Glomerular visceral epithelial cell (primary cell): ENCODE data around the gene DST.
A peak's percentile ranks its signal among the peaks of the same experiment; 100 is the strongest.
"Not testable (repeated sequence)": the region's sequence is repeated elsewhere in the genome, so short reads cannot be mapped to it uniquely, and the experiment has no call there.

Experiments
- DNase-seq: peaks from one replicate; pipeline ENCODE4 v3.0.0-alpha.2; 2016; ENCODE audit errors: extremely low spot score

DST gene

GRCh38 chr6:56572788-56573471 lies 69.8 kb downstream of the DST start:
- DNase-seq, result no peak

DNA sequence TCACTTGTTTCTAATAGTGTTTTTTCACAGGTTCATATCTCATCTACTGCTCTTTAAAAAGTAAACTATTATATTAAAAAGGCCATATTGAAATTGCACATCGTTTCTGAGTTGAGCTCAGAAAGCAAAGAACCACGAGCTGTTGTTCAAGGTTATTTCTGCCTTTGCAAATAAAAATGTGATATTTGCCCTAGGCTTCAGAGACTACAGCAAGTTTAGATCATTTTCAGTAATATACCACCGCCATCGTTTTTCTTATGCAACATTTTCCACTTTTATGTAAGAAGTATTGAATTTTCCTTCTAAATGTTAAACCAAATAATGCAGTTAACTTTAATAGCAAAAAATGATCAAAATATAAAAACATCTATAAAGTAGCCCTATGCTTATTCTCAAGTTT lies 71.1 kb downstream of the DST start:
- no peak for DNase-seq

DNA sequence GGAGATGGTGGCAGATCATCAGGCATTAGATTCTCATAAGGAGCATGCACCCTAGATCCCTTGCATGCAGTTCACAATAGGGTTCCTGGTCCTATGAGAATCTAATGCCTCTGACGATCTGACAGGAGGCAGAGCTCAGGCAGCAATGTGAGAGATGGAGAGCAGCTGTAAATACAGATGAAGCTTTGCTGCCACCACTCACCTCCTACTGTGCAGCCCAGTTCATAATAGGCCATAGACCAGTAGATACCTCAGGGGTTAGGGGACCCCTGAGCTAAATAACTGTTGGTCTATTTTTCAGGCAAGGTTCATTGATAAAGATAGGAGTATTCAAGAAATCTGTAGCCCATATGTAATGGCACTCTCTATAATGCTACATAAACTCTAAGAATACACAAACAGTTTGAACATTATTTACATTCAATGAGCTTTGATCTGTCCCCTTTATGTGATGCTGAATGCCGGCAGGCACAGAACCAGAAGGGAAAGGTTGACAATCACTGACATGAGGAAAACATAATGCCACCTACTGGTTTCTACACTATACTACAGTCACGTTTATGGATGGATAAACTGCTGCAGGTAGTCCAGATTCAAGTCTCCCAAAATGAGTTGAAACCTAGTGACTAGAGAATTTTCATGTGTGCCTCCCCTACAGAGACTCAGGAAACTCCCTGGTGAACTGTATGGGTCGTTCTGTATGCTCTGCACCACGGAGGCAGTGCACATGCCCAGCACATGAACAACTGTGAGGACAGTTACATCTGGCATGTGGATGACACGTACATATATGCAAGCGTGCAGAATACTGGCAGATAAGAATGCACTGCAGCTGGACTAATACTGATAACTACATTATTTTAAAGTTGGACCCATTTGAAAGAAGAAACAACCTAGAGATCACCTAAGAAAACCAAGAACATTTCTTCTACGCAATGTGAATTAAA lies 72.0 kb downstream of the DST start:
- DNase-seq, result peak; percentile 24

GRCh38 chr6:56567501-56567900 lies 75.2 kb downstream of the DST start:
- DNase-seq, result no peak

- not testable (repeated sequence) for DNase-seq
Observed at GRCh38 chr6:56562730-56563129, 80.0 kb downstream of the DST start.

DNA sequence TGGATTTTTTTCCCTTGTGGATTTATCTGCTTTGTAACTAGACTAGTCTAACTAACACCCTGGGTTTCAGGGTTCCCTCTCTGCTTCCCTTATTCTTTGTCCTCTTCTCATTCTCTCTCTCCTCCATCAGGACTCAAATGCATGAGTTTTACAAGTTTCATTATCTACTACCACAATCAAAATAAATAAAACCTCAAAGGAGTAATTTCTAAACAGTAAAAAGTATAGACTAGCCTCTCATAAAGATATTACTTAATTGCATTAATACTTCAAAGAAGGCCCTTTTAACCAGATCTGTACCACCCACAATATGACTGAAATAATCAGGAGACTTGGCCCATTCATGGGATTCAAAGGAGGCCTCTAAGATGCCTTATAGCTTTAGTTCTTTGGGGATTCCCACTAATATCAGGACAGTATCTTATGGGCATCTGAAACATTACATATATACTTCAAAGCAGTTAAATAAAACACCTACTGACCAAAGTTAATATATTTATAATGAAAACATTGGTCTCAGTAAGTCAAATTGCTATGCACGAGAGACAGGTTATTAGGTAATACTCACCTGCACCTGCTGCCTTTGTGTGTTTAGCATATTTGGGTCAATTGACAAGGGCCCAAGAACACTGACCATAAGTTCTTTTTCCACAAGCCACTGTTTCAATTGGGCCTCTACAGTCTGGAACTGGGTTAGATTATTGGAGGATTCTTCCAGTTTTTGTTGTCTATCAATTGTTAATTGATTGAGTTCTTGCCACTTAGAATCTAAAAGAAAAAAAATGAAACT lies 85.7 kb downstream of the DST start:
- no peak for DNase-seq

DNA sequence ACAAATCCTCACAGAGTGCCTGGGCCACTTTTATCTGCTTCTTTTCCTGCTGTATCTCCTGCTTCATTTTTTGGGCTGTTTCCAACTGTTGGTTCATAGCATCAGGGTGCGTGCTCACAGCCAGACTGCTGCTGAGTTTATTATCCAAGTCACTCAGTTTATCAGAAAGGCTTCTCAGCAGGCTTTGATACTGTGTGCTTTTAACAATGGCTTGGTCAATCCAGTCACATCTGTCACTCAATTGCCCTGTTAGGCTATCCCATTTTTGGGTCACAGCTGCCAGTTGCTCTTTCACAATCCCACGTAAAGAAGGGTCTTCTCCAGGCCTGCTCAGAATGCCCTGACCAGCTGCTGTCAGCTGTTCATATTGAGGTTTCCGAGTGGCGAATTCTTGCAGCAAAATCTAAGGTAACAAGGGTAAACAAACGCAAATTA lies 87.2 kb downstream of the DST start:
- DNase-seq, result no peak

DNA sequence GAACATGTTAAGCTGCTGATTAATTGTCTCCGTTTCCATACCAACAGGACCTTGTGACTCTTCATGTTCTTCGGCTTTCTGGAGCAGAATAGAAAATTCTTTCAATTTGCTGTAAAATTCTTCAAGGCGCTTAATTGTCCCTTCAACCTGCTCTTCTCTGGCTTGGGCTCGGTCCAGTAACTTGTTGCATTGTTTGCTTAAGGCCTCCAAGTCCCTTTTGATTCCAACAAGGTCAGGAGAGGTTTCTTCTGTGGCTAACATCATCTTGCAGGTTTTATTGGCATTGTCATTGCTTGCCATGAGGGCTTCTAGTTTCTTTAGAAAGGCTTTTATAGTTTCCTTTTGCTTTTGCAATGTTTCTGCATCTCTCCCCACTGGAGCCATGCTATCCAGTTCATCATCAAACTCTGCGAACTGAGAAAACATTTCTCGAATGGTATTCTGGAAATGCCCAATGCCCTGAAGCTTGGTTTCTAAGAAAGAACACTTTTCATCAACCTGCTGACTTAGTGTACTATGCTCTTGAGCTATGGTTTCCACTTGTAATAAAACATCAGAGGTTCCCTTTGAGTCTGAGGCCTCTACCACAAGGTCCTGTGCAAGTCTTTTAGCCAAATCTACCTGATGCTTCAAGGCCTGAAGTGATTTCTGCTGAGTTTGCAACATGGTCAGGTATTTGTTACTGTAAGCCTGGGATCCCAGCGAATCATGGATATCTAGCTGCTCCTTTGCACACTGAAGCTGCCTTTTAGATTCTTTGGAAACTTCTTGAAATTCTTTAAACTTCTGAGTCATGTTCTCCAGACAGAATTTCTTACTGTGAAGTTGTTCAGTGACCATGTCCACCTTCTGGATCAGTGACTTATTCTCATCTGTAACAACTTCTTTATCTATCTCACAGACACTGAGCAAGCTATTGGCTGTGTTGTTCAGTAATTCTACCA lies 90.2 kb downstream of the DST start:
- DNase-seq, result peak; percentile 63

GRCh38 chr6:56551409-56552120 lies 91.1 kb downstream of the DST start:
- DNase-seq, result no peak

DNA sequence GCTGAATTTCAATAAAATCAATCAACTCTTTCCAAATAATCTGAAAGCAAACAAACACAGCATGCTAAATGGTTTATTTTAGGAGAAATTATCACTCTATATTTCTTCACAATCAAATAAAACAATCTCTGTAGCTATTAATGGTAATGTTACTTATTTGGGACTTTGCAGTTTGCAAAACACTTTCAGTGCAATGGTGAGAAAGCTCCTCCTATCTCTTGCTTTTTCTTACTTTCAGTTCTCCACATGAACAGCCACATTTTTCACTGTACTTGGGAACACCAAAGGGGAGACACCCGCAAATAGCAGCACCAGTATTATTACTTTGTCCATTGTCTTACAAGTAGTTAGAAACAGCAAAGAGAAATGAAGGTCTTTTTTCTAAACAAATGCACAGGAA lies 92.4 kb downstream of the DST start:
- DNase-seq, result no peak

- no peak for DNase-seq
Observed at GRCh38 chr6:56549014-56549413, 93.7 kb downstream of the DST start.

- DNase-seq, result no peak
Observed at GRCh38 chr6:56547687-56548086, 95.0 kb downstream of the DST start.

DNA sequence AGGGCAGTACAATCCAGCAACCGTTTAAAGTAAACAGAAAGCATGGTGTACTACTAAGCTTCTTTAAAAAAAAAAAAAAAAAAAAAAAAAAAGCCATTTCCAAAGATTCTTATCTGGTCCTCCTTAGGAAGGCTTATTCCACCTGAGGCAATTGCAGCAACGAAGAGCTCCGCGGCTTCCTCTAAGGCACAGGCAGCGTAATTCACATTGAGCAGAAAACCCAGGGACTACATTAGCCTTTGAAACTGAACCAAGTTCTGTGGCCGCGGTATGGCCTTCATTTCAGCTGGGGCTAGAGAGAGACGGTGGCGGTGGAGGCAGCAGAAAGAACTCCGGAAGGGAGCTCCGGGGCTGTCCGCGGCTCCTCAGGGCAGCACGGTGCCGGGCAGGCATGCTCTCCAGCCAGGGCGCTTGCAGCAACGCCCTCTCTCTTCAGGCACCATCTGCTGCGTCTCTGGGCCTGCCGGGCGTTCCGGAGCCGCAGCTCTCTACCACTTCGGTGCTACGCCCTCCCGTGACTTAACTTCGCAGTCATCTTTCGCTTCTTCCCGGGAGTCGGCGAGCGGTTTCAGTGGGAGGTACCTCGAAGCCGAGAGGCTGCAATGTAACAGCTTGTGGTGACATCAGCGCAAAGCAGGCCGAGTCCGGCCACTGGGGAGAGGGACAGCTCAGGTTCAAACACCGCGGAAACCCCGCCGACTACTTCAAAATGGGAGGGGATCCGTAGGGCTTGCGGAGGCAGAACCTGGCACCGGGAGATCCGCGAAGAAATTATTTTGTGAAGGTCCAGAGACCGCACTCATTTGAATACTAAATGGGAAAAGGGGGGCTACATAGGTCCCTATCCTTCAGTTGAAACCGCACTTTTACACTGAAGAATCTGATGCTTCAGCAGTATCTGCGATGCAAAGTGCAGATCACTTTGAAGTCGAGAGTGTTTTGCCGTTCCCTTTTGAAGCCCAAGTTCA lies 100.0 kb downstream of the DST start:
- peak; percentile 98 for DNase-seq

GRCh38 chr6:56541741-56542360 lies 100.8 kb downstream of the DST start:
- no peak for DNase-seq

GRCh38 chr6:56541030-56541600 lies 101.6 kb downstream of the DST start:
- DNase-seq, result peak; percentile 26

- no peak for DNase-seq
Observed at GRCh38 chr6:56540232-56541029, 102.3 kb downstream of the DST start.

DNA sequence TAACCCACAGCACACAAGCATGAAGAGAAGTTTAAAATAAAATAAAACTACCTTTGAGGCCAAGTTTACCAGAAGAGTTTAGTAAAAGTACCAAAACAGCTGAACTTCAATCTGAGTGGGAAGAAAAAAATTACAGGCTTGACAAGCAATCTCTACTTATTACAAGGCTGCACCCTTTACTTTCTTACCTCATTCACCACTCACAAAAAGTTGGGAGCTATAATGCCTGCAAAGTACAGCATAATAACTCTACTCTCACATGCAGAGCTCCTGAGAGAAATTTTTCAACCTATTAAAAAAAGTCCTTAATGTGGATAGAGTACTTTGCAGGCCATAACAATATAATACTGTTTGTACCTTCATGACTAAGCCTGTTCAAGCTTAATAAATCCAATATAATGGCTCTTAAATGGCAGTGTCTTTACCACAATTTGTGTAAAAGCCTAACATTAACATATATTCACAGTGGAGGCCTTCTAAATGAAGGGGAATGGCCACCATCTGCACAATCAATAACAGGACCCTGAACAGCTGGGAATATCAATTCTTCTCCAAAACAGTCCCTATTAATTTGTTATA lies 103.1 kb downstream of the DST start:
- DNase-seq, result no peak
